HG03520 (cell line): ENCODE results near the gene UBAC2.

ENCODE experiments used
- ATAC-seq: cut with Tn5 transposase; IDR thresholded peaks from one replicate; pipeline ENCODE4 v1.9.1; 2021; ENCODE audit warnings: mild to moderate bottlenecking, moderate library complexity; ENCODE audit not compliant: unreplicated experiment

Gene UBAC2

DNA sequence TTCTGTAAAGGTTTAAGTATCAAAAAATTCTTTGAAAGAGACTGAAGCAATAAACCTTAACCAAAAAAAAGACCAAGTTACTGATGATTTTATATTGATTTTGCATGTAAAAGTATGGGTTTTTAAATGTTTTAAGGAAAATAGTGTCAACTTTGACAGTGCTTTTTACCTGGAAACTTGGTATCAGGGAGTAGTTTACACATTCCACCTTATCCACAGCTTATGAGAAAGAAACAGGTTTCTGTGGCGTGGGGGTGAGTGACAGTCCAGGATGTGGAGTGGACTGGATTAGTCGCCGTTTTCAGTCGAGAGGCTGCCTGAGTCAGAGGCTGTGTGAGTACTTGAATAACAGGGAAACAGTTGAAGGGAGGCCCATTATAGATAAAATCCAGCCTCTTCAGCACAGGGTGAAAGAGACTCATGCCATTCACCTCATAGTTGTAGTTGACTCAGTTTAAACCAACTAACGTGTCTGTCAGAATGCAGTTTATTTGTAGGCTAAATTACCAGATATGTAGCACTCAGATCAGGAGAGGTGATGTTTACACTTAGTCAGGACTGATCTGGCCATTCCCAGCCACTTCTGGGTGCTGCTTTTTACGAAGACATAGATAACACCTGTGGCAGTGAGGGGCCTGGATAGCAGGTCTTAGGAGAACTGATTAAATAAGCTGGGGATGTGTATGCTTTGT, 107.1 kb downstream of the UBAC2 start:
- peak; percentile 36 for ATAC-seq

DNA sequence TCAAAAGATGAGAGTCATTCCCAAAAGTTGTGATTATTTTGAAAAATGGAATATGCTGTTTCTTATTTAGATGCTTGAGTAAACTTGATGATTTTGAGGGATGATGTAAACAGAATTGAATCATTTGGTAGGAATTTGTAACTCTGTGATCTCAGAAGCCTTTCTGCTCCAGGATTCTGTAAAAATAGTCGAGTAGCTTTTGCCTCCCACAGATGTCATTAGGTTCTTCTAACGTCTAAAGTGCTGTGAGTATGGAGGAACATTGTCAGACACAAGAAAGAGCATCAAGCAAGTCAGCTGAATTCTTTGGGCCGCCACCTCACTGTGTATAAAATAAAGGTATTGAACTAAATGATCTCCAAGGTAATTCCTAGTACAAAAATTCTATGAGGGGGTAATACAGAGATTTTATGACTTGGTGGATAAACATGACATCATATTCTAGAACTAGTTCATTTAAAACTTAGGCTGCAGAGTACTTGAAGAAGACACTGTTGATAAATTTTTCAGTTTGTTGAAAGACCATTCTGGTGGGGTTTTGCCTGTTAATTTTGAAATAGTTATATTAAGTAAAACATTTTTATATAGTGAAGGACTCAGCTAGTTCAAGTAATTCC, 107.9 kb downstream of the UBAC2 start:
- ATAC-seq: no peak

DNA sequence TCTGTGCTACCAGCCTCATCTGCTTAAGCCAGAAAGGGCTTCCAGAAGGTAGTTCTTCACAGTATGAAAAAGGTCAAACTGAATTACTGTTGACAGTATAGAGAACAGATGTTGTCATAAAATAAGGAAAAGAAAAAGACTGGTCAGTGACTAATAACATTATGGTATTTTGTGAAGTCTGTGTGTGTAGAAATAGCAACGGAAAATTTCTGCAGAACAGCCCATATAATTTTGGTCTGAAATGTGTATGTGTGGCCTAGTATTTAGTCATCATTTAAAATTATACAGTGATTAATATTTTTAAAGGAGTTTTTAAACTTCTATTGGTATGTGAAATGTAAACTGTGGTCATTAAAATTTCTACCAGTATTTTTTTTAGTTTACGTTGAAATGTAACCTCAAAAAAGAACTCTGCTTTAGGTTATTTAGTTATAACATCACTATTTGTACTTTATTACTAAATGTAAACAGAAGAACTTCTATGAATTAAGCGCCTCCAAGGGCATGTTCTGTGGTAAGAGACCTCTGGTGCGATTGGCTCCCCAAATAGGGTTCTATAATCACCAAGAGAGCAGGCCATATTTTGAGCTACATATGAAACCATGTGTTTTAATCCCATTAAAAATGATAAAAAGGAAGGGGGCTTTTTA, 109.9 kb downstream of the UBAC2 start:
- peak; percentile 35 for ATAC-seq

DNA sequence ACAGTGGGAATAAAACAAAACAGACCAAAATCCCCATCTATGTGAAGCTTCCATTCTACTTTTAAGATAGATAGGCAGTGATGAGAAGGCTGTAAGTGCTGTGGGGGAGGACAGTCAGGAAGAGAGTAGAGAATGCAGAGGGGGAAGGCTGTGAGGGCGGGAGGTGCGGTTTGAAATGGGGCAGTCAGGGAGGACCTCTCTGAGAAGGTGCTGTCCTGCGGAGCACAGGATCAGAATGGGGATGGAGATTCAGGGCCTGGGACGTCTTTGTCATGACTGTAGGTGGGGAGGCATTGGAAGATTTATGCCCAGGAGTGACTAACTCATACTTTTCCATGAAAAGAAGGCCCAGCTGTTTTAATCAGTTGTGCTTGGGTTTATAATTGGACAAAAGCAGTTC, 110.5 kb downstream of the UBAC2 start:
- no peak for ATAC-seq

DNA sequence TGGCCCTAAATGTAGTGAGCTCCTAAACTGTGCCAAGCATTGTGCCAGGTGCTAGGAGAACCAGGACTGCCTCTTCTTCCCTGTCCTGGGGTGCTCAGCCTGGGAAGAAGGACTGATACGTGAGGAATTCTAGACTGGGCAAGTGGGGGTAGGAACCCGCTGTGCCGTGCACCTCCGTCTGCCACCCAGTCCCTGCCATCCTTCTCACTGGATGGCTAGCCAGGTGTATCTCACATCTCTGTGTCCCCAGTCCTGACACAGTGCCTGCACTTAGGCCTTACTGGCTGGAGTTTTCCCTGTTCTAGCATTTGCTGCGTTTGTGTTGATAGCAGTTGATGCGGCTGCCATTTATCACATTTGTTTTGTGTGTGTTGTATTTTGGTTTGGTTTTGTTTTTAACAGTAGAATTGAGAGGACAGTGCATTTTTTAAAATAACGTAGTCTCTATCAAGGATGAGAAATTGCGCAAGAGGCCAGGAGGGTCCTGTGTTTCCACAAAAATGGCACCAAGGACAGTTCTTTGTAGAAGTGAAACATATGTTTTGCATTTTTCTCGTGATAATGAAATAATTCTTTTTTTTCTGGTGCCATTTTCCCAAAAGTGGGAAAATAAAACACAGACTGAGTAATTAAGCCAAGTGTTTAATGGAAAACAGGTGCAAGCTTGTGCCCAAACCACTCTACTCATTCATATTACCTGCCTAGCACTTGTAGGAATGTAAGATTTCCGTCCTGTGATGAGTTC, 111.3 kb downstream of the UBAC2 start:
- ATAC-seq: no peak

DNA sequence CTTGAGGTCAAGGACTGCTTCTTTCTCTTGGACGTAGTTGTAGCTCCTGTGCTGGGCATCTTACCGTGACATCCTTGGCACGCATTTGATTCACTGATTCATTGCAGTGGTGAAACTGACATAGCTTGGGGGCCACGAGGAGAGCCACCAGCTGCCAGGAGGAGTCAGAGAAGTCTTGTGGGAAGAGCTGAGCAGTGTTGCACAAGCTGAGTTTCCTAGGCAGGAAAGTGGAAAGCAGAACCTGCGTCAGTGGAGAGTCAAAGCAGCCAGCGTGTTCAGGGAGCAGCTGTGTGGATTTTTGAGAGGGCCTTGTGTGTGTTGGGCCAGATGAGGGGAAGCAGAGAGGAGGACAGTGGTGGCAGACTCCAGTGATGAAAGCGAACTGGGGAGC, 111.8 kb downstream of the UBAC2 start:
- ATAC-seq: no peak

DNA sequence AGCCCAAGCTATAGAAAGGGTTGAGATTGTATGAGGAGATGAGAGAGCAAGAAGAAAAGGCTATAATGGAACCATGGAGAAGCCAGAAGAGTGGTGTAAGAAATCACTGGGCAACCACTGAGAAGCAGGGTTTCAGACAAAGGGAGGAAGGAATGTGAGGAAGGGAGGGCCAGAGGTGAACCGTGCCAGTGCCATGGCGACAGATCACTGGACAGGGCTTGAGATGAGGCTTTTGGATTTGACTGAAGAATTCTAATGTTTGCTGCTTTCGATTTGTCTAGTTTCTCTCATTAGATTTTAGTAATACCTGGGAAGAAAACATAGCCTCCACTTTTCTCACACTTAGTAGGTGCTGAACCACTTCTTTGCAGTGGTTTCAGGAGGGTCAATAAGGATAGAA, 112.8 kb downstream of the UBAC2 start:
- ATAC-seq: no peak

DNA sequence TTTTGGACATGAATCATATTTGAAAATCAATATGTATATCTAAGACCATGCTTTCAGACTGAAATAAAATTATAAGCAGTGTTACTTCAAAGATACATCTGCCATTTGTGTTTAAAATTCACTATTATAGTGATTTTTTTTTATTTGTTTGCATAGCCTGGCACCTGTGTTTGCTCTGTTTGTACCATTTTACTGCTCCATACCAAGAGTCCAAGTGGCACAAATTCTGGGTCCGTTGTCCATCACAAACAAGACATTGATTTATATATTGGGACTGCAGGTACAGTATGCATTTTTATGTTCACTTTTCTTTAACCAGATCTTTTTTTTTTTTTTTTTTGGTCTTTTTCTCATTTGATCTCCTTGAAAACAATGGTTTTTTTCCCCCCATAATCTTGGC, 113.3 kb downstream of the UBAC2 start:
- no peak for ATAC-seq

DNA sequence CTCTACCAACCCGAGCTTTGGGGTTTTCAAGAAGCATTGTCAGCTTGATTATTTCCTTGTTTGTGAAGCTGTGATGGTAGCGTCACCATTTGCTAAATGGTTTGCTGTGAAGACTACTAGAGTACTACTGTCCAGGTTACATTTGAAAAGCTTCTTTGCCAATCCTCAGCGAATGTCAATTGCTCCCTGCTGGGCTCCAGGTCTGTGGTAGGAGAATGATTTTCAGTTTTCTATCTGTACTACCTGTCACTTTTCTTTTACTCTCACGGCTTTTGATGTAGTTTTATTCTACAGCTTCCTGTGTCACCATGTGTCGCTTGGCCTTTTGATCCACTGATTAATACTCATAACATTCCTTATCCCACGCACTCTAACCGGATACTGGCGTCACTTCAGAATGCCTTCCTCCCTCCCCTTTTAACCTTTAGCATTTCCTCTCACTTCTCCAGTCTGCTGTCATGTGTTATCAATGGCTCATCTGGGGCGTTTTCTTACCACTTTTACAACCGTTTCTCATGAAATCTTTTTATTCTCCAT, 114.1 kb downstream of the UBAC2 start:
- ATAC-seq: no peak

DNA sequence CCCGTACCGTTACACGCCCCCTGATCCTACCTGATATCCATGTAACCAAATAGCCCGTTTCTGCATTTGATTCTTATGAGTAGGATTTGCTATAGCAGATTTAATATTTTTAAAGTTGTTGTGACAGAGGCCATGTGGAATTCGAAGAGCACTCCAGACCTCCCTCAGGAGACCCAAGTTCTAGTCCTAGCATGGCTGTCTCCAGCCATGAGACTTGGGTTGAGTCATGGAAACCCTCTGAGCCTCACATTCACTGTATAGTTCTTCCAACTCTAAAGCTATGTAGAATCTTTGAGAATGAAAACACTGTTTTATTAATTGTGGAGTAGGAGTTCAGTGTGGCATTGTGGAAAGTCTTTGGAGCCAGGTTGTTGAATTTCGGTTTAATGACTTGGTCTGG, 114.5 kb downstream of the UBAC2 start:
- no peak for ATAC-seq

DNA sequence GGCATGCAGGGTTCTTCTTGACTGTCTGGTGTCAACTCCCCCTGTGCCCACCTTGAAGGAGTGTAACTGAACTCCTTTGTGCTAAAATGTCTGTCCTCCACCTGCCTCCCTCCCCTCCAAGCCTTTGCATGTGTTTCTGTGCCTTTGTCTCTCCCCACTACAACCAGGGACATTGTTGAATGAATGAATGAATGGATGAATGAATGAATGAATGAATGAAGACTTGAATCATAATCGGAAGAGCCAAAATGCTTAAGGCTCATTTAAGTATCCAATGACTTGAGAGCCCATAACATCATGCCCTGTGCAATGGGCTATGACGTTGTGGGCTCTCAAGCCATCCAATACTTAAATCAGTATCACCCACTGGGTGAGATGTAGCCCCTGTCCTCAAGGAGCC, 115.6 kb downstream of the UBAC2 start:
- no peak for ATAC-seq

DNA sequence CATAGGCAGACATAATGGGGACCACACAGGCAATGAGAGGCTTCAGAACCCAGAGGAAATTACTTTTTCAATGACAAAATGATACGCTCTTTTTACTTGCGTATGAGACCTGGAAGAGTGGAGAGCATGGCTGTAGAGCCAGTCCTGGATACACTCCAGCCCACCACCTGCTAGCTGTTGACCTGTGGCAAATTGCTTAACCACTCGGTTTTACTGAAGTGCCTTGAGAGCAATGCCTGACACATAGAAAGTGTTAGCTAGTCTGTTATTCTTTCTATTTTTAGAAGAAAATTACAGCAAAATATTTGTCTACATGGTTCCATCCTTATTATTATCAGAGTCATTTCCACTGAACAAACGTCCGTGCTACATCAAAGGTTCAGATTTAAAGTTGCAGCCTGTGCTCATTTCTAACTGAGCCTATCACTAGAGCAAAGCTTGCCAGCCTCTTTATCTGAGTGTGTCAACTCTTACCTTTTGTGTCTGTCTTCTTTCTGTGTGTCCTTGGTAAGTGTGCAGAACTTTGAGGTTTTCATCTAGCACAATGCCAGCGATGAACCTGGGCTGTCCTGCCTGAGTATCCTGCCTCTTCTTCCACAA, 116.1 kb downstream of the UBAC2 start:
- no peak for ATAC-seq

DNA sequence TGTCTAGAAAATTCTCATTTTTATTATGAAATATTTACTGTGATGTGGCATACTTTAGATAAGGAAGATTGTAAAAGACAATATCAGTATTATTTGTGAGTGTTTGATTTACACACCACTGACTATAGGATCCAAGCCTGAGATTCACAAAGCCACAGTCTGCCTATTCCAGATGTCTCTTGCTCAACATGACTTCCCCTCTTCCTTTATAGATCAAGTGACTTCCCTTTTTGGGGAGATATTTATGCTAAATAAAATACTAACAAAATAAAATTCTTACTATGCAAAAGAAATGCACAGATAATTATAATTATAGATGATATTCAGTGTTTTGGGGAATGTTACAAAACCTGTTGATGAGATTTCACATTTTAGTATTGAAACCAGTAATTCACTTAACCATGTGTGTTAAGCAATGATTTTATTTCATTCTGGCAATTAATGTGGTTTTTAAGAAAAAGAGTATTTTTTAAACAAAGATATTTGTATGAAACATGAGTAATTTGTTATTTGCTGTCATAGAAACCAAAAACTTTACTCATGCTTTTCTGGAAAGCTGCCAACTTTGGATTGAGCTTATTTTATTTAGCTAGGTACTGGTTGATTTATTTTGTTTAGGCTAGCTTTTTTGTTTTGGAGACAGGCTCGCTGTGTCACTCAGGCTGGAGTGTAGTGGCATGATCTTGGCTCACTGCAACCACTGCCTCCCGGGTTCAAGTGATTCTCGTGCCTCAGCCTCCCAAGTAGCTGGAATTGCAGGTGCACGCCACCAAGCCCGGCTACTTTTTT, 120.2 kb downstream of the UBAC2 start:
- no peak for ATAC-seq

DNA sequence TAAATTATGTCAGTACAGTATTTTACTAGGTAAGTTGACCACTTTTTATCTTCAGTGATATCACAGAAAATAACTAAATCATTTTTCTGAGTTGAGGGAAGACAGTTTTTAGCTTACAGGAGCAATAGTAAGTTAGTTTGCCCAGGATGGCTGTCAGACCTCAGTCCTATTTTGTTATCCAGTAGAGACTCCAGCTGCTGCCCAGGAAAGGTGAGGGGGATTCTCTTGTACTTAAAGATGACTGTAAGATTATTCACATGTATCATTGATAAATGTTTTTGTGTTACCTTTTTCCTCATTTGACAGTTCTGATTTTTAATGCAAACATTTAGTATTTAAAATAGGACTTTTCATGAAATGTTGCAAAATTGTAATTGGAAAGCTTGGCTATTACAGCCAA, 121.1 kb downstream of the UBAC2 start:
- ATAC-seq: no peak

DNA sequence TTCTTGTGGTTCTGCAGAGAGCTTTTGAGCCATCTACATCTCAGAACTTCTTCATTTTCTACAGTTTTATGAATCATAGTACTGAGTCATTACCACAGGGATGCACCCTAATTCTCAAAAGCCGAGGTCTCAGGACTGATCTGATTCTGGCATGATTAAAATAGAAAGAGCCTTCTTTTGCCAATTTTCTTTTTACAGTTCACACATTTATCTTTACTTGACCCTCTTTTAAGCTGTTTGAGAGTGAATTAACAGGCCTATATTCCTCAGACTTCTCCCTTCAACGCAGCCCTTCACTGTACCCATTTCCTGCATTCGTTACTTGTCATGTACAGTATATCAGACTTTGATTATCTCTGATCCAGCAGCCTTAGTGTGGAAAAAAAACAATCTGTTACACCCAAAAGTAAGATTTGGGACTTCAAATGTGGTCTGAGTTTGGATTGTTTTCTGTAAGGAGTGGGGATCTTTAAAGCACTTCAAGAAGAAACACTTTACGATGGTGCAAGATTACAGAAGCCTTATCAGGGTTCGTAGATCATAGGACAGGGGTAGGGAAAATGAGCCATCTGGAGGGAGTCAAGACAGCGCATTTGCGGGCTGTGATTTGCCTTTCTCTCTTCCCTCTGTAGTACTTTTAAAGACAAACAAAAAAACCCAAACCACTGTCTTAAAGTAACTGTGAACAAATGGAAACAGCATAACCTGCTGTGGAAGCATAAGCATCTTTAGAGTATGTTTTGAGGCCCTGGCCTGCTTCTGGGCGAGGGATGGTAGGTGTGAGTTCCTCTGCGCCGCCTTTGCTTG, 121.8 kb downstream of the UBAC2 start:
- peak; percentile 95 for ATAC-seq

DNA sequence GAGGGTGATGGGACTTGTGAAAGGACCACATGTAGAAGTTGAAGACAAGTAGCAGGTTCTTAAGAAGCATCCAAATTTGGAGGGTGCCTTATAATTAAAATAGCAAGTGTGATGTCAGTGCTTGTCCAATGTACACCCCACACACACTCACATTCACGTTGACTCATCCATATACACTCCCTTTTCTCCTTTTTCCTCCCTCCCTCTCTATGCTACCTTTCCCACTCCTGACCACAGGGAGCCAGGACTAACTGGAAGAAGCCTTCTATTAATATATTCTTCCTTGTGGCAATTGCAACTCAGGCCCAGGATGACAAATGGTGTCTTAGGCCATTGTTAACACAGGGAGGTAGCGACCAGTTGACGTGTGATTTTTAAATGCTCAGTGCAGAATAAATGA, 122.8 kb downstream of the UBAC2 start:
- no peak for ATAC-seq

DNA sequence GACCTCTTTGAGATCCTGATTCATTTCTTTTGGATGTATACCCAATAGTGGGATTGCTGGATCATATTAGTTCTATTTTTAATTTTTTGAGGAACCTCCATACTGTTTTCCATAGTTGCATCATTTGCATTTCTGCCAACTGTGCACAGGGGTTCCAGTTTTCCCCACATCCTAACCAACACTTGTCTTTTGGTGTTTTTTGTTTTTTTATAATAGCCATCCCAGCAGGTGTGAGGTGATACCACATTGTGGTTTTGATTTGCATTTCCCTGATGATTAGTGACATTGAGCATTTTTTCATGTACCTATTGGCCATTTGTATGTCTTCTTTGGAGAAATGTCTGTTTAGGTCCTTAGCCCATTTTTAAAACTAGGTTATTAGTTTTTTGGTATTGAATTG, 125.4 kb downstream of the UBAC2 start:
- ATAC-seq: no peak

DNA sequence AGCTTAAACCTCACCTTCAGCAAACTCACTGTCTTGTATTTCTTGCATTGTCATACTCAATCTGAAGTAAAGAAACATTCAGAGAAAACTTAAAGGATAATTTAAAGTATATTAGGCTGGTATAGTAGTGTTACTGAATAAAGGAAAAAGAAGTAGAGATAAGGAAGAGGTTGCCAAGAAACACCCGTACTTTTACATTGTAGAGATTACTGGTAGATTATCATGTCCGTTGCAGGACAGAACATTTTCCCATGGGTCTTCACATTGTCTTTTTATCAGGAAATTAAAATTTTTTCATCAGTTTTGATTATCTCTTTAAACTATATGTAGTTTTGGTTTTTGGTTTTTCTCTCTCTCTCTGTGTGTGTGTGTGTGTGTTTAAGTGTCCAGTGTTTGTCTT, 126.5 kb downstream of the UBAC2 start:
- ATAC-seq: no peak

DNA sequence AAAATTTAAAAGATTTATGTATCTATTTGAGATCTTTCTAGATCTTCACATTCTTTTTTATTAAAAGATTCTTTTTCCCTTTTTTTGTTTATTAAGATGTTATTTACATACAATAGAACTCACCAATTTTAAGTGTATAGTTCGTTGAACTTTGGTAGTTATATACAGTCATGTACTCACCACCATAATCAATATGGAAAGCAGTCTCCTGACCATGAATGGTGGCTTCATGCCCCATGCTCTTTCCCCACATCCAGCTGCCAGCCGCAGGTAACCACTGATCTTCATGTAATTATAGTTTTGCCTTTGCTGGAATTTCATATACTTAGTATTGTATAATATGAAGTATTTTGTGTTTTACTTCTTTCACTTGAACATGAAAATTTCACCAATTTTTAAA, 127.1 kb downstream of the UBAC2 start:
- ATAC-seq: no peak

DNA sequence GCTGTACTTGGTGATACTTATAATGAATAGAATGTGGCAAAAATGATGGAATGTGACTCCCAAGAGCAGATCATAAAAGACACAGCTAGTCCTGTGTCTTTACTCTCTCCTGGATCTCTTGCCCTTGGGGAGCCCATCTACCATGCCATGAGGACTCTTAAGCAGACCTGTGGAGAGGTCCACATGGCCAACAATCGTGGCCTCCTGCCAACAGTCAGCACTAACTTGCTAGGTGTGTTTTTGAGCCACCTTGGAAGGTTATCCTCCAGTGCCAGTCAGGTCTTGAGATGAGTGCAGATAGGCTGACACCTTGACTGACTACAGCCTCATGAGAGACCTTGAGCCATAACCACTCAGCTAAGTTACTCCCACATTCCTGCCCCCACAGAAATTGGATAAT, 128.8 kb downstream of the UBAC2 start:
- ATAC-seq: no peak
